ENCODE data around the gene MAST4. TPM values are rescaled to one million over a fixed set of nuclear protein-coding genes. Genes with fewer than 3 reads are reported as not detected.

Gene MAST4
- total RNA-seq, 1 donor from 2014 or later, result 22.3 TPM

DNA sequence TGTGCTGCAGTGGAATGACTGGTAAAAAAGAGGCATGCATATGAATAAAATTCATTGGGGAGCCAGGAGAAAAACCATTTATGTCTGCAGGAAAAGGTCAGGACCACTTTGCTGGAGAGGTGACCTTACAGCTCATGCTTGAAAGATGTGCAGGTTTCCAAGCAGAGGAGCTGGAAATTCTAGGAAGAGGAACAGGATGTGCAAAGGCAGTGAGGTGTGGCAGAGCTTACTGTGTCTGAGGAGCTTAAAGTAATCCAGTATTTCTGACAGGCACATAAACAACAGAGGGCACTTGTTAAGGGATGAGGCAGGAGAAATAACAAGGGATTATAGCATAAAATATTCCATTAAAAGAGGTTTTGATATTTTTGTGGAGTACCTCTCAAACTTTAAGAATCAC, 397.3 kb downstream of the MAST4 start:
- TF ChIP-seq CTCF (IDR thresholded peaks at IDR 0.05; ENCODE audit: insufficient read depth, low read depth, low read length) (no peak), EZH2 (IDR thresholded peaks at IDR 0.05; ENCODE audit: insufficient read depth, low read length) (no peak)
- Mint-ChIP-seq H3K4me1 (ENCODE audit: low read depth, unreplicated experiment) (peaks cover 18% of the 10 kb centered on the region), H3K36me3 (ENCODE audit: low read depth, unreplicated experiment) (no peaks in the 10 kb centered on the region), H3K27me3 (ENCODE audit: low read depth, unreplicated experiment) (no peaks in the 10 kb centered on the region), H3K9me3 (ENCODE audit: unreplicated experiment) (no peaks in the 10 kb centered on the region), H3K27ac (ENCODE audit: unreplicated experiment) (no peak overlapping the region), H3K4me3 (ENCODE audit: unreplicated experiment) (no peak overlapping the region)
- Histone ChIP-seq H2AFZ (ENCODE audit: low read depth, low read length) (no peak overlapping the region), H4K20me1 (ENCODE audit: insufficient read depth, low read length) (no peaks in the 10 kb centered on the region), H3K36me3 (ENCODE audit: insufficient read depth, low read length) (no peaks in the 10 kb centered on the region), H3K27ac (ENCODE audit: low read depth, low read length) (no peak overlapping the region), H3K79me2 (ENCODE audit: insufficient read depth, low read length) (no peaks in the 10 kb centered on the region), H3K4me2 (ENCODE audit: low read length) (no peak overlapping the region), H3K4me3 (ENCODE audit: insufficient read depth, low read depth, low read length) (no peak overlapping the region), H3K4me1 (ENCODE audit: insufficient read depth, low read length) (peaks cover 9% of the 10 kb centered on the region), H3K27me3 (ENCODE audit: insufficient read depth, low read length) (no peaks in the 10 kb centered on the region), H3K9me3 (ENCODE audit: insufficient read depth, low read depth, low read length) (no peaks in the 10 kb centered on the region), H3K9ac (ENCODE audit: low read length) (no peak overlapping the region)
- FAIRE-seq, result no peak
- no peak for DNase-seq (ENCODE audit: low read depth)

GRCh38 chr5:66993882-66994281, 397.7 kb downstream of the MAST4 start:
- H3K9me3 Mint-ChIP-seq (ENCODE audit: unreplicated experiment), result no peaks in the 10 kb centered on the region
- TF ChIP-seq EZH2 (IDR thresholded peaks at IDR 0.05; ENCODE audit: insufficient read depth, low read length) (no peak), CTCF (IDR thresholded peaks at IDR 0.05; ENCODE audit: insufficient read depth, low read depth, low read length) (no peak)
- H2AFZ ChIP-seq (ENCODE audit: low read depth, low read length), result no peak overlapping the region
- no peaks in the 10 kb centered on the region for H3K36me3 Mint-ChIP-seq (ENCODE audit: low read depth, unreplicated experiment)
- H3K4me3 Mint-ChIP-seq (ENCODE audit: unreplicated experiment), result no peak overlapping the region
- no peak overlapping the region for H3K27ac Mint-ChIP-seq (ENCODE audit: unreplicated experiment)
- no peak overlapping the region for H3K4me2 ChIP-seq (ENCODE audit: low read length)
- H3K79me2 ChIP-seq (ENCODE audit: insufficient read depth, low read length), result no peaks in the 10 kb centered on the region
- H3K27me3 Mint-ChIP-seq (ENCODE audit: low read depth, unreplicated experiment), result no peaks in the 10 kb centered on the region
- DNase-seq (ENCODE audit: low read depth), result no peak
- H4K20me1 ChIP-seq (ENCODE audit: insufficient read depth, low read length), result no peaks in the 10 kb centered on the region
- H3K4me3 ChIP-seq (ENCODE audit: insufficient read depth, low read depth, low read length), result no peak overlapping the region
- H3K27me3 ChIP-seq (ENCODE audit: insufficient read depth, low read length), result no peaks in the 10 kb centered on the region
- H3K4me1 ChIP-seq (ENCODE audit: insufficient read depth, low read length), result peaks cover 8% of the 10 kb centered on the region
- H3K9ac ChIP-seq (ENCODE audit: low read length), result no peak overlapping the region
- H3K36me3 ChIP-seq (ENCODE audit: insufficient read depth, low read length), result no peaks in the 10 kb centered on the region
- H3K27ac ChIP-seq (ENCODE audit: low read depth, low read length), result no peak overlapping the region
- no peak for FAIRE-seq
- peaks cover 18% of the 10 kb centered on the region for H3K4me1 Mint-ChIP-seq (ENCODE audit: low read depth, unreplicated experiment)
- H3K9me3 ChIP-seq (ENCODE audit: insufficient read depth, low read depth, low read length), result no peaks in the 10 kb centered on the region

DNA sequence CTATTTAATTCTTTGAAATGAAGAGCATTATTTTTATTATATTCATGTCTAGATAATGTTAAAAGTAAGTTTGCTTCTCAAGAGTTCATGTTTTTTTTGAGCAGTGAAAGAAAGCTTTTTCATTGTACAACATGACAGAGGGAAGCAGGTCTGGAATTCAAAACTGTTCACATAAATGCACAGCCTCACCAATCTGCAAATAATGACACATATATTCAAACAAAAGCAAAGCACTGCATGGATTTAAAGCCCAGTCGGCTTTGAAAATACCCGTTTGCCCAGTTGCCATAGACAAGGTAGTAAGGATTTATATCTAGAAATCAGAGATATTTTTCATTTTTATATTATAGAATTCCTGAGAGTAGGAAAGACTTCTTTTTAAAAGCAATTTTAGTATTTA, 398.6 kb downstream of the MAST4 start:
- no peaks in the 10 kb centered on the region for H3K9me3 Mint-ChIP-seq (ENCODE audit: unreplicated experiment)
- H3K4me1 Mint-ChIP-seq (ENCODE audit: low read depth, unreplicated experiment), result peaks cover 12% of the 10 kb centered on the region
- Histone ChIP-seq H3K9ac (ENCODE audit: low read length) (no peak overlapping the region), H3K4me1 (ENCODE audit: insufficient read depth, low read length) (no peaks in the 10 kb centered on the region), H4K20me1 (ENCODE audit: insufficient read depth, low read length) (no peaks in the 10 kb centered on the region), H3K27ac (ENCODE audit: low read depth, low read length) (no peak overlapping the region), H3K36me3 (ENCODE audit: insufficient read depth, low read length) (no peaks in the 10 kb centered on the region), H3K9me3 (ENCODE audit: insufficient read depth, low read depth, low read length) (no peaks in the 10 kb centered on the region), H3K4me2 (ENCODE audit: low read length) (no peak overlapping the region), H3K79me2 (ENCODE audit: insufficient read depth, low read length) (no peaks in the 10 kb centered on the region), H3K4me3 (ENCODE audit: insufficient read depth, low read depth, low read length) (no peak overlapping the region), H3K27me3 (ENCODE audit: insufficient read depth, low read length) (no peaks in the 10 kb centered on the region), H2AFZ (ENCODE audit: low read depth, low read length) (no peak overlapping the region)
- TF ChIP-seq EZH2 (IDR thresholded peaks at IDR 0.05; ENCODE audit: insufficient read depth, low read length) (no peak), CTCF (IDR thresholded peaks at IDR 0.05; ENCODE audit: insufficient read depth, low read depth, low read length) (no peak)
- H3K36me3 Mint-ChIP-seq (ENCODE audit: low read depth, unreplicated experiment), result no peaks in the 10 kb centered on the region
- no peak overlapping the region for H3K4me3 Mint-ChIP-seq (ENCODE audit: unreplicated experiment)
- no peaks in the 10 kb centered on the region for H3K27me3 Mint-ChIP-seq (ENCODE audit: low read depth, unreplicated experiment)
- no peak for FAIRE-seq
- H3K27ac Mint-ChIP-seq (ENCODE audit: unreplicated experiment), result no peak overlapping the region
- DNase-seq (ENCODE audit: low read depth), result no peak
